IMR-90 (cell line): ENCODE results near the gene RAB3C.

Experiments
- CTCF ChIP-seq: conservative IDR thresholded peaks from 2 replicates; pipeline ENCODE4 v1.5.1; 2012; ENCODE audit warnings: mild to moderate bottlenecking, low read depth, low read length, improper control_type of control experiment
- POLR2A ChIP-seq: IDR thresholded peaks from 2 replicates; pipeline ENCODE4 v1.6.1; 2012; ENCODE audit warnings: mild to moderate bottlenecking, low read depth, low read length
- USF2 ChIP-seq: fragments of 150-350 bp; IDR thresholded peaks from 2 replicates; pipeline ENCODE4 v1.6.1; 2017; ENCODE audit warnings: mild to moderate bottlenecking, antibody characterized with exemption, low read length, low read depth

- TF ChIP-seq POLR2A, result no peak
- TF ChIP-seq USF2, result no peak
- TF ChIP-seq CTCF, result no peak
Observed at GRCh38 chr5:58598440-58598839, 15.6 kb downstream of the RAB3C start.
